Tibial nerve (tissue), 4 donors: ENCODE measurements around the gene ZNF644. TPM values are rescaled to one million over a fixed set of nuclear protein-coding genes. Genes with fewer than 3 reads are reported as not detected.
"Not testable (repeated sequence)": the region's sequence is repeated elsewhere in the genome, so short reads cannot be mapped to it uniquely, and the experiment has no call there.

ENCODE experiments used
- DNase-seq, 2 donors: peaks; one replicate each; pipeline ENCODE4 v3.0.0-alpha.2; 2019; ENCODE audit warnings: low spot score in 2 of 2
- H3K27ac ChIP-seq, 4 donors: fragments of 200-600 bp; sonication (generic) in 3 of 4; one replicate each; pipeline ENCODE4 v1.5.1; 2017 to 2019; ENCODE audit warnings: mild to moderate bottlenecking in 1 of 4
- H3K27me3 ChIP-seq, 2 donors: fragments of 200-600 bp; sonication (generic) in 1 of 2; one replicate each; pipeline versions ENCODE4 v1.5.1 to v1.6.0; 2017 to 2019
- H3K36me3 ChIP-seq, 3 donors: fragments of 200-600 bp; sonication (generic); one replicate each; pipeline ENCODE4 v1.5.1; 2018 to 2019
- H3K4me1 ChIP-seq, 4 donors: fragments of 200-600 bp; sonication (generic) in 3 of 4; one replicate each; pipeline ENCODE4 v1.5.1; 2017 to 2019
- H3K4me3 ChIP-seq, 4 donors: fragments of 200-600 bp; sonication (generic) in 3 of 4; one replicate each; pipeline ENCODE4 v1.5.1; 2017 to 2019; ENCODE audit warnings: mild to moderate bottlenecking in 1 of 4, moderate library complexity in 1 of 4
- H3K9me3 ChIP-seq, 4 donors: fragments of 200-600 bp; sonication (generic) in 3 of 4; one replicate each; pipeline ENCODE4 v1.5.1; 2017 to 2019
- CTCF ChIP-seq, 5 experiments: fragments of 200-600 bp in 3 of 5; fragments of 450-650 bp in 2 of 5; sonication (generic) in 3 of 5; IDR thresholded peaks; one replicate each; pipeline ENCODE4 v1.5.1; 2016 to 2019; ENCODE audit warnings: antibody characterized with exemption in 5 of 5, mild to moderate bottlenecking in 3 of 5, moderate library complexity in 2 of 5
- EP300 ChIP-seq, 2 donors: sonication (generic); formaldehyde crosslinking; IDR thresholded peaks; one replicate each; pipeline ENCODE4 v1.6.1; 2017; ENCODE audit warnings: antibody characterized with exemption in 2 of 2, mild to moderate bottlenecking in 1 of 2
- POLR2A ChIP-seq, 2 donors: fragments of 450-650 bp; IDR thresholded peaks; one replicate each; pipeline ENCODE4 v1.6.1; 2017; ENCODE audit warnings: antibody characterized with exemption in 2 of 2, mild to moderate bottlenecking in 2 of 2, moderate library complexity in 2 of 2
- WGBS, 2 donors: methylation state at CpG; one replicate each; pipeline ENCODE4 v1.1.5; 2018; 5-methylcytosine and 5-hydroxymethylcytosine counted together
- total RNA-seq, 4 donors: library from RNA; depleted of rRNA; stranded (reverse); fragments of >200 nt; gene quantifications; one replicate each; pipeline ENCODE4 v1.1.0, GENCODE V29; 2016

Gene ZNF644
- total RNA-seq, 4 donors from 2014 or later, result 43.3 to 97.2 (median 70.8) TPM

GRCh38 chr1:91059157-91059556 lies 37.3 kb upstream of the ZNF644 start:
- WGBS, 2 donors, result 62 to 75% methylated on average over 2 of the region's 2 CpGs
- no peaks in the 10 kb centered on the region for H3K36me3 ChIP-seq
- no peaks in the 10 kb centered on the region for H3K27me3 ChIP-seq
- H3K4me3 ChIP-seq, result no peak overlapping the region
- TF ChIP-seq EP300 (IDR thresholded peaks at IDR 0.05) (no peak), POLR2A (IDR thresholded peaks at IDR 0.05) (no peak), CTCF (IDR thresholded peaks at IDR 0.05) (no peak)
- DNase-seq, result no peak
- no peaks in the 10 kb centered on the region for H3K9me3 ChIP-seq
- no peaks in the 10 kb centered on the region for H3K4me1 ChIP-seq
- no peak overlapping the region for H3K27ac ChIP-seq

- no peak for TF ChIP-seq POLR2A (IDR thresholded peaks at IDR 0.05)
- no peak for TF ChIP-seq CTCF (IDR thresholded peaks at IDR 0.05)
- no peak for TF ChIP-seq EP300 (IDR thresholded peaks at IDR 0.05)
- Histone ChIP-seq H3K27me3 (no peaks in the 10 kb centered on the region), H3K27ac (no peak overlapping the region), H3K9me3 (no peaks in the 10 kb centered on the region), H3K4me1 (no peaks in the 10 kb centered on the region), H3K36me3 (no peaks in the 10 kb centered on the region), H3K4me3 (no peak overlapping the region)
- no peak for DNase-seq
- WGBS, 2 donors, result 33 to 38% methylated on average over 2 of the region's 2 CpGs
These were observed 35.9 kb upstream of the ZNF644 start for GRCh38 chr1:91057784-91058183.

GRCh38 chr1:91054780-91055481 lies 33.1 kb upstream of the ZNF644 start:
- Histone ChIP-seq H3K27ac (no peak overlapping the region), H3K27me3 (no peaks in the 10 kb centered on the region), H3K9me3 (no peaks in the 10 kb centered on the region), H3K36me3 (no peaks in the 10 kb centered on the region), H3K4me1 (no peaks in the 10 kb centered on the region), H3K4me3 (no peak overlapping the region)
- TF ChIP-seq EP300 (IDR thresholded peaks at IDR 0.05) (no peak), POLR2A (IDR thresholded peaks at IDR 0.05) (no peak), CTCF (IDR thresholded peaks at IDR 0.05) (no peak)
- no peak for DNase-seq
- WGBS, 2 donors, result 85 to 90% methylated on average over 2 of the region's 2 CpGs

GRCh38 chr1:91053630-91054029 lies 31.8 kb upstream of the ZNF644 start:
- Histone ChIP-seq H3K4me1 (no peaks in the 10 kb centered on the region), H3K27ac (no peak overlapping the region), H3K27me3 (no peaks in the 10 kb centered on the region), H3K4me3 (no peak overlapping the region), H3K36me3 (no peaks in the 10 kb centered on the region), H3K9me3 (no peaks in the 10 kb centered on the region)
- no peak for TF ChIP-seq CTCF (IDR thresholded peaks at IDR 0.05)
- no peak for TF ChIP-seq POLR2A (IDR thresholded peaks at IDR 0.05)
- TF ChIP-seq EP300 (IDR thresholded peaks at IDR 0.05), result no peak
- no peak for DNase-seq
- 47 to 48% methylated on average over 2 of the region's 2 CpGs for WGBS, 2 donors

GRCh38 chr1:91049551-91049950 lies 27.7 kb upstream of the ZNF644 start:
- H3K36me3 ChIP-seq, H3K4me1 ChIP-seq, H3K9me3 ChIP-seq, H3K27ac ChIP-seq, H3K4me3 ChIP-seq, DNase-seq, H3K27me3 ChIP-seq: not testable (repeated sequence)
- 80 to 84% methylated on average over 2 of the region's 2 CpGs for WGBS, 2 donors
